ENCODE results near the gene TP53I11. TPM values are rescaled to one million over a fixed set of nuclear protein-coding genes. Genes with fewer than 3 reads are reported as not detected.

TP53I11 gene
- total RNA-seq, 1 donor: 47.8 TPM

GRCh38 chr11:44957040-44957515 is 6.4 kb upstream of the TP53I11 start:
- Histone ChIP-seq H4K20me1 (ENCODE audit: insufficient read depth, low read length) (no peaks in the 10 kb centered on the region), H3K36me3 (ENCODE audit: insufficient read depth, low read length) (no peaks in the 10 kb centered on the region), H3K4me3 (ENCODE audit: insufficient read depth, low read length) (no peak overlapping the region), H3K27me3 (ENCODE audit: insufficient read depth, low read length) (peaks cover 20% of the 10 kb centered on the region), H3K4me2 (ENCODE audit: insufficient read depth, low read length) (no peak overlapping the region), H3K27ac (ENCODE audit: low read depth, low read length) (no peak overlapping the region), H3K79me2 (ENCODE audit: insufficient read depth, low read length) (no peaks in the 10 kb centered on the region), H2AFZ (ENCODE audit: low read length) (no peak overlapping the region), H3K9me3 (ENCODE audit: low read depth, low read length) (no peaks in the 10 kb centered on the region), H3K4me1 (ENCODE audit: insufficient read depth, low read length) (peaks cover 12% of the 10 kb centered on the region)
- no peak for TF ChIP-seq CTCF (IDR thresholded peaks at IDR 0.05; ENCODE audit: extremely low read depth, low read depth, low read length)
- DNase-seq (ENCODE audit: insufficient read length, low spot score, missing footprints): no peak

GRCh38 chr11:44955015-44955738 is 4.5 kb upstream of the TP53I11 start:
- H3K79me2 ChIP-seq (ENCODE audit: insufficient read depth, low read length): no peaks in the 10 kb centered on the region
- no peaks in the 10 kb centered on the region for H3K9me3 ChIP-seq (ENCODE audit: low read depth, low read length)
- DNase-seq (ENCODE audit: insufficient read length, low spot score, missing footprints): peak; percentile 96
- no peaks in the 10 kb centered on the region for H3K36me3 ChIP-seq (ENCODE audit: insufficient read depth, low read length)
- TF ChIP-seq CTCF (IDR thresholded peaks at IDR 0.05; ENCODE audit: extremely low read depth, low read depth, low read length): no peak
- no peak overlapping the region for H2AFZ ChIP-seq (ENCODE audit: low read length)
- no peaks in the 10 kb centered on the region for H4K20me1 ChIP-seq (ENCODE audit: insufficient read depth, low read length)
- H3K4me1 ChIP-seq (ENCODE audit: insufficient read depth, low read length): peaks cover 12% of the 10 kb centered on the region
- H3K27ac ChIP-seq (ENCODE audit: low read depth, low read length): no peak overlapping the region
- H3K27me3 ChIP-seq (ENCODE audit: insufficient read depth, low read length): peaks cover 20% of the 10 kb centered on the region
- H3K4me3 ChIP-seq (ENCODE audit: insufficient read depth, low read length): no peak overlapping the region
- H3K4me2 ChIP-seq (ENCODE audit: insufficient read depth, low read length): no peak overlapping the region

- Histone ChIP-seq H3K9me3 (ENCODE audit: low read depth, low read length) (no peaks in the 10 kb centered on the region), H3K4me1 (ENCODE audit: insufficient read depth, low read length) (peaks cover 12% of the 10 kb centered on the region), H3K36me3 (ENCODE audit: insufficient read depth, low read length) (no peaks in the 10 kb centered on the region), H3K27ac (ENCODE audit: low read depth, low read length) (no peak overlapping the region), H3K4me2 (ENCODE audit: insufficient read depth, low read length) (no peak overlapping the region), H3K79me2 (ENCODE audit: insufficient read depth, low read length) (no peaks in the 10 kb centered on the region), H2AFZ (ENCODE audit: low read length) (no peak overlapping the region), H3K4me3 (ENCODE audit: insufficient read depth, low read length) (no peak overlapping the region), H4K20me1 (ENCODE audit: insufficient read depth, low read length) (no peaks in the 10 kb centered on the region), H3K27me3 (ENCODE audit: insufficient read depth, low read length) (peaks cover 20% of the 10 kb centered on the region)
- TF ChIP-seq CTCF (IDR thresholded peaks at IDR 0.05; ENCODE audit: extremely low read depth, low read depth, low read length): no peak
- DNase-seq (ENCODE audit: insufficient read length, low spot score, missing footprints): no peak
Measured at GRCh38 chr11:44954051-44954906, 3.6 kb upstream of the TP53I11 start.
